Epithelial cell of proximal tubule (primary cell): ENCODE results near the gene SIMC1. TPM values are rescaled to one million over a fixed set of nuclear protein-coding genes. Genes with fewer than 3 reads are reported as not detected.
"Not testable (repeated sequence)": the region's sequence is repeated elsewhere in the genome, so short reads cannot be mapped to it uniquely, and the experiment has no call there.

Source experiments
- DNase-seq: peaks from one replicate; pipeline ENCODE4 v3.0.0-alpha.2; 2011; ENCODE audit warnings: low read depth
- H3K4me3 ChIP-seq: 2 replicates; pipeline ENCODE4 v1.5.1; 2011; ENCODE audit warnings: low read depth, mild to moderate bottlenecking, low read length
- total RNA-seq: library from RNA; depleted of rRNA; stranded (reverse); fragments of >200 nt; gene quantifications from 2 replicates; pipeline ENCODE4 v1.2.3, GENCODE V29; 2015
- TF ChIP-seq, protein P1 (sequence below): conservative IDR thresholded peaks from 2 replicates; pipeline ENCODE4 v1.5.1; 2012; ENCODE audit warnings: low read depth, mild to moderate bottlenecking, low read length

SIMC1 gene
- total RNA-seq, 1 donor from 2014 or later, result 12.2 TPM

DNA sequence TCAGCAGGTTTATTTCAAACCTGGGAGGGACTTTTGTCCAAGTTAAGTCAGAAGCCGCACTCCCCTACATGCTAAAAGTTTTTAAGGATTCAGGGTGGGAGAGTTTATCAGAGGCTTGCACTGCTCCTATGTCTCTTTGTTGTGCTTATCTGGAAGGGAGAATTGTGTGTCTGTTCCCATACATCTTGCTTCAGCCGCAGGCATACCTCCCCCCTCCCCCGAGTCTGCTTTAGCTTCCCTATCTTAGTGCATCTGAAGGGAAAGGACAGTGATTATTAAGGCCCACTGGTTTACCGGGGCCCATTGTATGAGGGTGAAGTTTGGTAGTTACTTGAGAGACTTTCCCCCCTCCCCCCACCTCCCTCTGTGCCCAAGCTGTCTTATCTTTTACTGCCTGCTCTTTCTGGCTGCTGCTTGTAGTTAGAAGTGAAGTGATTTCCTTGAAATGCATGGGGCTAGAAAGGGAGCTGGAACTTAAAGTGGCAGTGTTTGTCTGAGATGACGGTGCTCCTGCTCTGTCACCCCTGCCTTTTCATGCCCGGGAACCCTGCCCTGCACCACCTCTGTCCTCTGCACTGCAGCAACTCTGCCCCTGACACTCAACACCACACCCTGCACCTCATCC lies 40.9 kb upstream of the SIMC1 start:
- H3K4me3 ChIP-seq, DNase-seq: not testable (repeated sequence)

DNA sequence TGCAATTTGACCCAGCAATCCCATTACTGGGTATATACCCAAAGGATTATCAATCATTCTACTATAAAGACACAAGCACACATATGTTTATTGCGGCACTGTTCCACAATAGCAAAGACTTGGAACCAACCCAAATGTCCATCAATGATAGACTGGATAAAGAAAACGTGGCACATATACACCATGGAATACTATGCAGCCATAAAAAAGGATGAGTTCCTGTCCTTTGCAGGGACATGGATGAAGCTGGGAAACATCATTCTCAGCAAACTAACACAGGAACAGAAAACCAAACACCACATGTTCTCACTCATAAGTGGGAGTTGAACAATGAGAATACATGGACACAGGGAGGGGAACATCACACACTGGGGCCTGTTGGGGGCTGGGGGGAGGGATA lies 39.9 kb upstream of the SIMC1 start:
- H3K4me3 ChIP-seq, DNase-seq: not testable (repeated sequence)

DNA sequence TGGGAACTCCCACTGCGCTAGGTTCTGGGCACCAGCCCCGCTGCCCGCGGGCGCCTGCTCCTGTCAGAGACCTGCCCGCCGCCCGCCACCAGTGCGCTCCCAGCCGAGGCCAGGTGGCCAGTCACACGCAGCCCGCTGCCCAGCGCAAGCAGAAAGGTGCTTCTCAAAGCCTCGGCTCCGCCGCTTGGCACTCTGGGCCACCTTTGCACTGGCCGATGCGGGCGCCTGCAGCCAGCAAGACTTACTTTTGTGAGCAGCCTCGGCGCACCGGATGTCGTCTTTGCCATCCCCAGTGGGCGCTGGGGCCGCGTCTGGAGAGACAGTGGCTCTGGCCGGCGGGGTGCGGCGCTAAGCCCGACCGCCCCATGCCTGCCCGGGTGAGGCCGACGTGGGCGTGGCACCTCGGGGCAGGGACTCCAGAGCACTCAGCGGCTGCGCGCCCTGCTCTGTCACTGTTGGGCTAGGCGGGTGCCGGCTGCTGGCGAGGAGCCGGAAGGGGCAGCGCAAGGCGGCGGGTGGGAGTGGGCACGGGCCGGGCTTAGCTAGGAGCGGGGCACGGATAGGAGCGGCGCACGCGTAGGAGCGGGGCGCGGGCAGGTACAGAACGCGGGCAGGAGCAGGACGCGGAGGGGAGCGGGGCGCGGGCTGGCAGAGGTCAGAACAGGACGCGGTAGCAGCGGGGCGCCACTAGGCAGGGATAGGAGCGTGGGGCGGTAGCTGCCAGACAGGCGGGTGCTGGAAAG lies 39.1 kb upstream of the SIMC1 start:
- not testable (repeated sequence) for H3K4me3 ChIP-seq, DNase-seq

DNA sequence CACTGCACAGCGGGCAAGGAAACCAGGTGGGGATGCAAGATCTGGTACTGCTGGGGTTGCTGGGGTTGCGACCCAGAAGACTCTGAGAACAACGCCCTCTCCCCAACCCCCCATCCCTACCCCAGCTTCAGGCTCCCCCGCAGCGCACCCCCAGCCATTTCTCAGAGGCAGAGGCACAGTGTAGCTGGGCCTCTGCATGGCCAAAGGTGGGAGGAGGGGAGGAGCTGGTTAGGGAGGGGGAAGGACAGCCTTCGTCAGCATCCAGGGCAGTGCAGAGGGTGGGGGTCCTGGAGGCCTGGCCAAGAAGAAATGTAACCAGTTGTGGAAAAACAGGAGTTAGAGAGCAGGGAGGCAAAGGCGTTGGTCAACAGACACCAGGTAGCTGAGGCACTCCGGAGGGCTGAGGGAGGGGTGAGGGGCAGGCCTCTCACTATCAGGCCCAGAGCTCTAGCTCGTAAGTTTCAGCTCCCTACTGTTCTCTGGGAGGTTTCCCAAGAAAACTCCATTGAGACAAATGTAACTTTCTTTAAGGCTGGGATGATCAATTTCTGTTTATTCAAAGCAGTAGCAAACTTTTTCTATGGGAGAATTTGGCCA lies 38.3 kb upstream of the SIMC1 start:
- not testable (repeated sequence) for H3K4me3 ChIP-seq, DNase-seq

DNA sequence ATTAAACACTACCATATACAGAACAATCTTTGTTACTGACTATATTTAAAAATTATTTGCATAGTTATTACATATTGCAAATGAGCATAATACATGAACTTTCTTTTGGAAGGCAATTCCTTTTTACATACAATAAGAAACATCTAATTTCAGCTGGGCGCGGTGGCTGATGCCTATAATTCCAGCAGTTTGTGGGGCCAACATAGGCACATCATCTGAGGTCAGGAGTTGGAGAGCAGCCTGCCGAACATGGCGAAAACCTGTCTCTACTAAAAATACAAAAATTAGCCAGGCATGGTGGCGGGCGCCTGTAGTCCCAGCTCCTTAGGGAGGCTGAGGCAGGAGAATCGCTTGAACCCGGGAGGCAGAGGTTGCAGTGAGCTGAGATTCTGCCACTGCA lies 36.4 kb upstream of the SIMC1 start:
- TF ChIP-seq, protein P1, sequence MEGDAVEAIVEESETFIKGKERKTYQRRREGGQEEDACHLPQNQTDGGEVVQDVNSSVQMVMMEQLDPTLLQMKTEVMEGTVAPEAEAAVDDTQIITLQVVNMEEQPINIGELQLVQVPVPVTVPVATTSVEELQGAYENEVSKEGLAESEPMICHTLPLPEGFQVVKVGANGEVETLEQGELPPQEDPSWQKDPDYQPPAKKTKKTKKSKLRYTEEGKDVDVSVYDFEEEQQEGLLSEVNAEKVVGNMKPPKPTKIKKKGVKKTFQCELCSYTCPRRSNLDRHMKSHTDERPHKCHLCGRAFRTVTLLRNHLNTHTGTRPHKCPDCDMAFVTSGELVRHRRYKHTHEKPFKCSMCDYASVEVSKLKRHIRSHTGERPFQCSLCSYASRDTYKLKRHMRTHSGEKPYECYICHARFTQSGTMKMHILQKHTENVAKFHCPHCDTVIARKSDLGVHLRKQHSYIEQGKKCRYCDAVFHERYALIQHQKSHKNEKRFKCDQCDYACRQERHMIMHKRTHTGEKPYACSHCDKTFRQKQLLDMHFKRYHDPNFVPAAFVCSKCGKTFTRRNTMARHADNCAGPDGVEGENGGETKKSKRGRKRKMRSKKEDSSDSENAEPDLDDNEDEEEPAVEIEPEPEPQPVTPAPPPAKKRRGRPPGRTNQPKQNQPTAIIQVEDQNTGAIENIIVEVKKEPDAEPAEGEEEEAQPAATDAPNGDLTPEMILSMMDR, result no peak
- no peak for DNase-seq
- H3K4me3 ChIP-seq, result no peak overlapping the region

DNA sequence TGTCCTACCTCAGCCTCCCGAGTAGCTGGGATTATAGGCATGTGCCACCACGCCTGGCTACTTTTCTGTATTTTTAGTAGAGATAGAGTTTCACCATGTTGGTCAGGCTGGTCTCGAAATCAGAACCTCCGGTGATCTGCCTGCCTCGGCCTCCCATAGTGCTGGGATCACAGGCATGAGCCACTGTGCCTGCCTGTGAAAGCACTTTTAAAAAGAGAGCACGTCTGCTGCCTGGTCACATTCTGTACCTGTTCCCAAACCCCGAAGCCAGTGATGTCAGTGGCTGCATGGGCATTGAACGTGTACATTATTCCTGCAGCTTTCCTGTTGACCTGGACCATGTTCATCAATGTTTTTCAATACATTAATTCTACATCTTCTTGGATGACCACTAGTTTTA lies 35.1 kb upstream of the SIMC1 start:
- TF ChIP-seq, protein P1, result no peak

DNA sequence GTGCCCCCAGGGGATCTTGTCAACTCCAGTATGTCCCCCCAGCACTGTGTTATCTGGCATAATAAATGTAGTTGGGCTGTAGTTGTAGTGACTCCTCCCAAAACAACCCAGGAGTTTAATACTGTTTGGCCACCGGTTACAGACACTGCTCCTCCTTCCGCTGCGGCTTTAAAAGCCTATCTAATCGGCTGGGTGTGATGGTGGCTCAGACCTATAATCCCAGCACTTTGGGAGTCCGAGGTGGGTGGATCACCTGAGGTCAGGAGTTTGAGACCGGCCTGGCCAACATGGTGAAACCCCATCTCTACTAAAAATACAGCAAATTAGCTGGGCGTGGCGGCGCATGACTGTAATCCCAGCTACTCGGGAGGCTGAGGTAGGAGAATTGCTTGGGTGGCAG lies 34.7 kb upstream of the SIMC1 start:
- DNase-seq, H3K4me3 ChIP-seq: not testable (repeated sequence)

More for the DNA sequence above, 35.1 kb upstream of the SIMC1 start:
- H3K4me3 ChIP-seq, result no peak overlapping the region
- no peak for DNase-seq

DNA sequence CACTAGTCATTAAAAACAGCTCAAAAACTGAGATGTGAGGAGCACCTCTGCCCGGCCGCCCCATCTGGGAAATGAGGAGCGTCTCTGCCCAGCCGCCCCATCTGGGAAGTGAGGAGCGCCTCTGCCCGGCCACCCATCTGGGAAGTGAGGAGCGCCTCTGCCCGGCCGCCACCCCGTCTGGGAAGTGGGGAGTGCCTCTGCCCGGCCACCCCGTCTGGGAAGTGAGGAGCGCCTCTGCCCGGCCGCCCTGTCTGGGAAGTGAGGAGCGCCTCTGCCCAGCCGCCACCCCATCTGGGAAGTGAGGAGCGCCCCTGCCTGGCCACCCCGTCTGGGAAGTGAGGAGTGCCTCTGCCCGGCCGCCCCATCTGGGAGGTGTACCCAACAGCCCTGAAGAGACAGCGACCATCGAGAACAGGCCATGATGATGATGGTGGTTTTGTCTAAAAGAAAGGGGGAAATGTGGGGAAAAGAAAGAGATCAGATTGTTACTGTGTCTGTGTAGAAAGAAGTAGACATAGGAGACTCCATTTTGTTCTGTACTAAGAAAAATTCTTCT lies 23.7 kb upstream of the SIMC1 start:
- not testable (repeated sequence) for H3K4me3 ChIP-seq, DNase-seq

DNA sequence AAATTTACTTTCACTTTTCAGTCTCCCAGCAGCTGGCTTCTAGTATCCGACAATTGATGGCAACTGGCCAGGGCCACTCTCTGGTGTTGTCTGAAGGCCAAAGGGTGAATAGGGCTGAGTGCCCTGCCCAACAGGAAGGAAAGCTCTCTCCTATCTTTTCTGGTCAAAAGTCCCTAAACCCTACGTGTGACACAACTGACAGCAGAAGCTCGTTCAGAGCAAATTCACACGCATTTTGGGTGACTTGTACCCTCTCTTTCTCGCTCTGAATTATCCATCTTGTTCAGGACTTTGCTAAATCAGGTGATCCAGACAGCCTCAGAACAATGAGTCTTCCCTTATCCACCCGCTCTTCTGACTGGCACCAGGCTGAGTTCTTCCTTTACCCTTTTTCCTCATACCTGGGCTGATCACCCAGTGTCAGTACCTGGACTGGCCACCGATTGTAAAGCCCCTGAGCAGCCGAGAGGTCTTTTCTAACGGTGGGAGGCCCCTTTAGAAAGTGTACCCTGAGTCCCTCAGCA lies 21.8 kb upstream of the SIMC1 start:
- not testable (repeated sequence) for H3K4me3 ChIP-seq, DNase-seq

DNA sequence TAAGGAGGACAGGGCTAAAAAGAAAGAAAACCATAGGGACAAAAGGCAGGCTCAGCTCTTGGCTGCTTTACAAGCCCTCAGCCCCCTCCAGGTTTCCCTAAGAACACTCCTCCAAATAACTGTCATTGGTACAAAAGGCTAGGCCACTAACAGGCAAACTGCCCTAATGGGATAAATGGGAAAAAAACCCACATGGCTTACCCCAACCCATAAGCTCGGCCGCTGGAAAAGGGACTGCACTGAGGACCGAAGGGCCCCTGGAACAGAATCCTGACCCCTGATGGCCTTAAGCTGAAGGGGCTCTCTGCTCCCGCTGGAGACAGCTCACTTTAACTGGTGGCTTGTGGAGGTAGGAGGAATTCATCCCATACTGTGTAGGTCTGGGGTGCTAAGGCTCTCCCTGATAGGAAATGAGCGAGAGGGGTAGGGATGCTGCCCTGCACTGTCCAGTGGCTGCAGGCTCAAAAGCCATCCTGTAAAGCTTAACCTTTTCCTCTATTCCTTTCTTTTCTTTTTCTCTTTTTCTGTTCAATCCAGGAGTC lies 21.0 kb upstream of the SIMC1 start:
- not testable (repeated sequence) for DNase-seq, H3K4me3 ChIP-seq

DNA sequence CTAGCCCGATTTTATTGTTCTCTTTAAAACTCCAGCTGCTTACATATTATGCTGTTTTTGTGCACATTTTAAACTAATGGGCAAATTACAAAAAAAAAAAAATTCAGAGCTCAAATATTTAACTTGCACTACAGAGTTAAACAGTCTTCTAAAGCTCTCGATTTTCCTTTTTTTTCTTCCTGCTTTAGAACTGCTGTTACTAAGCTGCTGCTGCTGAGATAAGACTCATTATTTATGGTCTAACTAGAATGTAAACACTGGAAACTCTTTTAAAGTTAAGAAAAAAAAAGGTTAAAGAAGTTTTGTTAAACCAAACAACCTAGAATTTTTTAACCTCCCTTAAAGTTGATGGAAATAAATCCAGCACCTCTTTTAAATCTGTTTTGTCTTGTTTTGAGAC lies 20.5 kb upstream of the SIMC1 start:
- H3K4me3 ChIP-seq, DNase-seq: not testable (repeated sequence)

DNA sequence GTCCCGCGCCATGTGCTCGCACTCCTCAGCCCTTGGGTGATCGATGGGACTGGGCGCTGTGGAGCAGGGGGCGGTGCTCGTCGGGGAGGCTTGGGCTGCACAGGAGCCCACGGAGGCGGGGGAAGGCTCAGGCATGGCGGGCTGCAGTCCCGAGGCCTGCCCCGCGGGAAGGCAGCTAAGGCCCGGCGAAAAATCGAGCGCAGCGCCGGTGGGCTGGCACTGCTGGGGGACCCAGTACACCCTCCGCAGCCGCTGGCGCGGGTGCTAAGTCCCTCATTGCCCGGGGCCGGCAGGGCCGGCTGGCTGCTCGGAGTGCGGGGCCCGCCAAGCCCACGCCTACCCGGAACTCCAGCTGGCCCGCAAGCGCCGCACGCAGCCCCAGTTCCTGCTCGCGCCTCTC lies 16.2 kb upstream of the SIMC1 start:
- not testable (repeated sequence) for H3K4me3 ChIP-seq

DNA sequence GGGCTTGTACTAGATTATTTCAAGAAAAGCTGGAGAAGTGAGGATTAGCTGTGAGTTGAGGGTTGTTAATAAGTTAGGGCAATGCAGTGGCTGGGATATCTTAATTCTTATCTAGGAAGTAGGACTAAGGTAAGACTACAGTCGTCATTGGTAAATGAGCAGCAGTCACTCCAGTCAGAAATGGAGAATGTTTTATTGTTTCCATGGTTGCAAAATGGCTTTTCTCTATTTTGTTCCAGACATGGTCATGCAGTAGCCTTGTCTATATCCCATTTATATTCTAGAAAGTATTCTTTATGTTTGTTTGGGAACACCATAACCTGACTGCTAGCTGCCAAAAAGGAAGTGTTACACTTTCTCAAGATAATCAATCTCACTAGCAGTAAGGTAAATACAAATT lies 9.9 kb upstream of the SIMC1 start:
- H3K4me3 ChIP-seq, DNase-seq: not testable (repeated sequence)

More for the DNA sequence above, 16.2 kb upstream of the SIMC1 start:
- DNase-seq, result not testable (repeated sequence)

DNA sequence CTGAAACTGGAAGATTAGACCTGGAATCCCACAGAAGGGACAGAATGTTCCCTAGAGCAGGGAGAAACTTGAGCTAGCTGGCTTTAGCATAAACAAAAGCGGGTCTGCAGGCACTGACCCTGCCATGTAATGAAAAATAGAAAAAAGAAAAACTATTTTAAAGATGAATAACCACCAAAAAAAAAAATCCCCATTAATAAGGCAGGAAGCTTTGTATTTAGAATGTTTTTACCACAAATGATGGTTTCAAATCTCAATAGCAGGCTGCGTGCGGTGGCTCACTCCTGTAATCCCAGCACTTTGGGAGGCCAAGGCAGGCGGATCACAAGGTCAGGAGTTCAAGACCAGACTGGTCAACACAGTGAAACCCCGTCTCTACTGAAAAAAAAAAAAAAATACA lies 5.0 kb upstream of the SIMC1 start:
- not testable (repeated sequence) for DNase-seq, H3K4me3 ChIP-seq
